Measurements from ENCODE around the gene CPNE7.

Gene CPNE7

DNA sequence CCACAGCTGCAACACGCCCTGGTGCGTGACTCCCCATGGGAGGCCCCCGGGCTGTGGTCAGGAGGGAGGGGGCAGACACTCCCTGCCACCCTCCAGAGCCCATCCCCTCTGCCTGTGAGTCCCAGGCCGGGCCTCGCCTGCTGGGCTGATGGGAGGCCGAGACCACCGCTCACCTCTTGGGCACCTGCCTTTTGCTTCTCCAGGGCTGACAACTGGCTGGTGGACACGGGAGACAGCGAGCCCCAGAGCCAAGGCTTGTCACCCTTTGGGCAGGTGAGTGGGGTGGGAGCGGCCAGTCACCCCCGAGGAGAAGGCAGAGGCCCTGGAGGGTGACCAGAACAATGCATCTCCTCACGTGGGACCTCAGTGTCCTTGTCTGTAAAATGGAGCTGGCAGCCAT lies 61.1 kb downstream of the CPNE7 start:
- no peak for TF ChIP-seq POLR2A (IDR thresholded peaks at IDR 0.05; ENCODE audit: low read length)
- no peak for TF ChIP-seq GATA1 (IDR thresholded peaks at IDR 0.05; ENCODE audit: low read depth, low read length)
- no peak for DNase-seq

DNA sequence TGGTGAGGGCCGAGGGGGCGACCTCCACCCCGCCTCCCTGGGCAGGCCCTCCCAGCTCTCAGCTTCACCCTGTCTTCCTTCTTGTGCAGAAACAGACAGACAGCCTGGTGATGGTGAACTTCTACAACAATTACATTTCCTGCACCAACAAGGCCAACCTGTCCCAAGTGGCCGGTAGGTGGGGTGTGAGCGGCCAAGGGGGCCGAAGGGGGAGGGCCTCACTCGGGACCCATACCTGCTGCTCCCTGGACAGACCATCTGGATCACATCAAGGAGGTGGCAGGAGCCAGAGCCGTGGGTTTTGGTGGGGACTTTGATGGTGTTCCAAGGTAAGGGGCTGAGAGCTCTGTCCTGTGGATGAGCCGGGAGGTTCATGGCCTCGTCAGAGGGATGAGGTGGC lies 61.8 kb downstream of the CPNE7 start:
- DNase-seq, result no peak
- TF ChIP-seq POLR2A (IDR thresholded peaks at IDR 0.05; ENCODE audit: low read length) (no peak), GATA1 (IDR thresholded peaks at IDR 0.05; ENCODE audit: low read depth, low read length) (no peak)

GRCh38 chr16:89638455-89638854 lies 62.9 kb downstream of the CPNE7 start:
- no peak for DNase-seq
- no peak for TF ChIP-seq GATA1 (IDR thresholded peaks at IDR 0.05; ENCODE audit: low read depth, low read length)
- no peak for TF ChIP-seq POLR2A (IDR thresholded peaks at IDR 0.05; ENCODE audit: low read length)

DNA sequence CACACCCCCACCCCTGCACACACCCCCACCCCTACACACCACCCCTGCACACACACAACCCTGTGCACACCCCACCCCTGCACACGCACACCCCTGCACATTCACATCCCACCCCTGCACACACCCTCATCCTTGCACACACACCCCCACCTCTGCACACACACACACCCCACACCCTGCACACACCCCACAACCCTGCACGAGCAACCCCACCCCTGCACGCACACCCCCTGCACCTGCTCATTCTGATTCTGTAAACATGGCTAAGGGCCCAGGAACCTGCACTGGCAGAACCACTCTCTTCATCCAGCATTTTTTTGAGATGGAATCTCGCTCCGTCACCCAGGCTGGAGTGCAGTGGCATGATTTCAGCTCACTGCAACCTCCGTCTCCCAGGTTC lies 63.8 kb downstream of the CPNE7 start:
- TF ChIP-seq GATA1 (IDR thresholded peaks at IDR 0.05; ENCODE audit: low read depth, low read length) (no peak), POLR2A (IDR thresholded peaks at IDR 0.05; ENCODE audit: low read length) (no peak)
- no peak for DNase-seq

- DNase-seq, result no peak
- TF ChIP-seq POLR2A (IDR thresholded peaks at IDR 0.05; ENCODE audit: low read length), result no peak
- no peak for TF ChIP-seq GATA1 (IDR thresholded peaks at IDR 0.05; ENCODE audit: low read depth, low read length)
Observed at GRCh38 chr16:89641458-89642119, 66.0 kb downstream of the CPNE7 start.

DNA sequence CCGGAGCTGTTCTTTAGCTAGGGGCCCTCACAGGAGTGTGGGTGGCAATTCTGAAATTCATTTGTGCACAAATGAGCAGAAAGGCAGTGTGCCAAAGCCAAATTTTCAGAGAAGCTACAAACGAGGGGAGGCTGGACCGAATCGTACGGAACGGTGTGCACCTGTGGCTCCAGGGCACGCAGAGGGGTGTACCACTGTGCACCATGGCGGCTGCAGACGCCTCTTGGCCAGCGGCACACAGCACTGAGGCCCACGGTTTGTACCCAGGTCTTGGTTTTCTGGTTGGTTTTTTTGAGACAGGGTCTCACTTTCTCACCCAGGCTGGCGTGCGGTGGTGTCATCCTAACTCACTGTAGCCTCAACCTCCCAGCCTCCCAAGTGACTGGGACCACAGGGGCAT lies 67.0 kb downstream of the CPNE7 start:
- DNase-seq, result no peak
- TF ChIP-seq POLR2A (IDR thresholded peaks at IDR 0.05; ENCODE audit: low read length) (no peak), GATA1 (IDR thresholded peaks at IDR 0.05; ENCODE audit: low read depth, low read length) (no peak)

DNA sequence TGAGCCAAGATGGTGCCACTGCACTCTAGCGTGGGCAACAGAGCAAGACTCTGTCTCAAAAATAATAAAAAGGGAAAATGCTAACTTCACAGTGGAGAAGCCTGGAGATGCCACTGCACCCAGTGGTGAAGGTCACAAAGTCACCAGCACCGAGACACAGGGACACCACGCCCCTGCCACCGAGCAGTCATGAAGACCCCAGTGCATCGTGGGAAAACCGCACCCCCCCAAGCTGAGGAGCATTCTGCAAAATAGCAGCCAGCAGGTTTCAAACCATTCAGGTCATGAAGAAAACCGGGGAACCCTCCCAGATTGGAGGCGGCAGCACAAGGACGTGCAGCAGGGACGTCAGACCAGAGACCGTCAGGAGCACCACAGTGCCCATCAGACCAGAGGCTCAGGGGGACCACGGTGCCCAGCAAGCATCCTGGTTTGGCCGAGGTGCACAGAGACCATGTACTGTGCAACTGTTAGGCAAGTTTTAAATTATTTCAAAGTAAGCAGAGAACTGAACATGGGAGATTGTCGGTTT lies 68.3 kb downstream of the CPNE7 start:
- TF ChIP-seq POLR2A (IDR thresholded peaks at IDR 0.05; ENCODE audit: low read length), result no peak
- DNase-seq, result peak in 1 of 2 experiments; percentile 15

- no peak for TF ChIP-seq POLR2A (IDR thresholded peaks at IDR 0.05; ENCODE audit: low read length)
- no peak for TF ChIP-seq GATA1 (IDR thresholded peaks at IDR 0.05; ENCODE audit: low read depth, low read length)
- DNase-seq, result no peak
Observed at GRCh38 chr16:89645122-89645521, 69.6 kb downstream of the CPNE7 start.

- TF ChIP-seq GATA1 (IDR thresholded peaks at IDR 0.05; ENCODE audit: low read depth, low read length) (no peak), POLR2A (IDR thresholded peaks at IDR 0.05; ENCODE audit: low read length) (no peak)
- no peak for DNase-seq
Observed at GRCh38 chr16:89646270-89646669, 70.7 kb downstream of the CPNE7 start.

Measured in erythroblast (primary cell).